GM23248 (cell line): ENCODE results near the gene KRT38. TPM values are rescaled to one million over a fixed set of nuclear protein-coding genes. Genes with fewer than 3 reads are reported as not detected.

Experiments used
- DNase-seq: peaks from one replicate; pipeline ENCODE4 v3.0.0-alpha.2; 2015
- H2AFZ ChIP-seq: fragments of 200-600 bp; sonication (generic); 2 replicates; pipeline ENCODE4 v1.6.1; 2016; ENCODE audit warnings: antibody characterized with exemption
- H3F3A ChIP-seq: fragments of 200-600 bp; sonication (generic); 2 replicates; pipeline ENCODE4 v1.6.1; 2016; ENCODE audit warnings: mild to moderate bottlenecking, antibody characterized with exemption, mixed run types; ENCODE audit not compliant: insufficient read depth
- H3K27ac ChIP-seq: fragments of 200-600 bp; sonication (generic); 2 replicates; pipeline ENCODE4 v1.5.1; 2016; ENCODE audit warnings: mild to moderate bottlenecking
- H3K27me3 ChIP-seq: fragments of 200-600 bp; sonication (generic); replicated peaks from 2 replicates; pipeline ENCODE4 v1.6.1; 2016; ENCODE audit warnings: mild to moderate bottlenecking; ENCODE audit not compliant: insufficient read depth
- H3K36me3 ChIP-seq: fragments of 200-600 bp; sonication (generic); 2 replicates; pipeline ENCODE4 v1.6.1; 2016; ENCODE audit warnings: low read depth, mild to moderate bottlenecking
- H3K4me1 ChIP-seq: fragments of 200-600 bp; sonication (generic); 2 replicates; pipeline ENCODE4 v1.6.1; 2016; ENCODE audit warnings: mild to moderate bottlenecking; ENCODE audit not compliant: insufficient read depth
- H3K4me2 ChIP-seq: fragments of 200-600 bp; sonication (generic); one replicate; pipeline ENCODE4 v1.6.1; 2016; ENCODE audit warnings: mild to moderate bottlenecking; ENCODE audit not compliant: unreplicated experiment
- H3K4me3 ChIP-seq: fragments of 200-600 bp; sonication (generic); 2 replicates; pipeline ENCODE4 v1.5.1; 2016; ENCODE audit warnings: mild to moderate bottlenecking
- H3K79me2 ChIP-seq: fragments of 200-600 bp; sonication (generic); 2 replicates; pipeline ENCODE4 v1.6.1; 2016; ENCODE audit warnings: mild to moderate bottlenecking; ENCODE audit not compliant: insufficient read depth
- H3K9ac ChIP-seq: fragments of 200-600 bp; sonication (generic); 2 replicates; pipeline ENCODE4 v1.6.1; 2016; ENCODE audit warnings: mild to moderate bottlenecking
- H3K9me2 ChIP-seq: fragments of 200-600 bp; sonication (generic); 2 replicates; pipeline ENCODE4 v1.6.1; 2016; ENCODE audit warnings: mixed run types, mild to moderate bottlenecking, moderate library complexity; ENCODE audit not compliant: insufficient read depth
- H3K9me3 ChIP-seq: fragments of 200-600 bp; sonication (generic); one replicate; pipeline ENCODE4 v1.6.1; 2017; ENCODE audit warnings: low read depth
- H4K20me1 ChIP-seq: fragments of 200-600 bp; sonication (generic); 2 replicates; pipeline ENCODE4 v1.6.0; 2016; ENCODE audit not compliant: insufficient read depth
- EZH2 ChIP-seq: fragments of 200-600 bp; sonication (generic); IDR thresholded peaks from 2 replicates; pipeline ENCODE4 v1.6.1; 2018; ENCODE audit warnings: antibody characterized with exemption, mild to moderate bottlenecking; ENCODE audit not compliant: insufficient read depth, poor library complexity, severe bottlenecking
- EZH2phosphoT487 ChIP-seq: fragments of 200-600 bp; sonication (generic); IDR thresholded peaks from 2 replicates; pipeline ENCODE4 v1.6.1; 2018; ENCODE audit warnings: antibody characterized with exemption, moderate library complexity, mild to moderate bottlenecking, low read depth; ENCODE audit not compliant: insufficient read depth
- WGBS, 2 experiments: methylation state at CpG; one replicate each; pipeline ENCODE4 v1.1.6; 2015 to 2017; ENCODE audit warnings: low lambda C conversion rate in 2 of 2, low coverage in 1 of 2; ENCODE audit errors: missing lambda C conversion rate in 2 of 2; 5-methylcytosine and 5-hydroxymethylcytosine counted together
- in situ Hi-C: fragments of 300-500 bp; cut with MboI; formaldehyde crosslinking; loops from 2 replicates; pipeline ENCODE4 v1.15.0; 2020
- polyA plus RNA-seq: library from polyadenylated mRNA; unstranded; fragments of >200 nt; fragmentation: Nextera tagmentation; extraction: Ambion mirVana; gene quantifications from 2 replicates; pipeline ENCODE4 v1.2.1, GENCODE V29; 2016
- total RNA-seq: library from RNA; depleted of rRNA; stranded (reverse); fragments of >200 nt; shearing (Covaris generic); gene quantifications from 2 replicates; pipeline ENCODE4 v1.2.3, GENCODE V29; 2014

The KRT38 gene
- total and polyA plus RNA-seq, 2 experiments from 2014 or later: not detected

GRCh38 chr17:41404024-41404671, 36.6 kb downstream of the KRT38 start:
- H3K9me2 ChIP-seq: no peaks in the 10 kb centered on the region
- DNase-seq: peak; percentile 97
- H3K4me1 ChIP-seq: peaks cover 30% of the 10 kb centered on the region
- WGBS, 2 experiments: 29 to 38% methylated on average over 7 of the region's 7 CpGs
- no peaks in the 10 kb centered on the region for H3K79me2 ChIP-seq
- peak overlapping the region; percentile 50 for H3K4me2 ChIP-seq
- H4K20me1 ChIP-seq: no peaks in the 10 kb centered on the region
- no peak for TF ChIP-seq EZH2
- TF ChIP-seq EZH2phosphoT487: peak; percentile 71
- H2AFZ ChIP-seq: peak overlapping the region; percentile 8; the same call in 1 of the 2 replicates
- 0 out of 2 replicates have a peak overlapping the region, but pooled peaks have one; percentile 5 for H3K4me3 ChIP-seq
- no peaks in the 10 kb centered on the region for H3K9me3 ChIP-seq
- no peaks in the 10 kb centered on the region for H3K27me3 ChIP-seq
- peak overlapping the region; percentile 34 for H3K9ac ChIP-seq
- in situ Hi-C loops: no loop called here
- peaks cover 30% of the 10 kb centered on the region for H3F3A ChIP-seq
- H3K36me3 ChIP-seq: no peaks in the 10 kb centered on the region
- peak overlapping the region; percentile 64 for H3K27ac ChIP-seq

GRCh38 chr17:41403404-41404023, 37.3 kb downstream of the KRT38 start:
- Histone ChIP-seq H4K20me1 (no peaks in the 10 kb centered on the region), H3K4me3 (no peak overlapping the region), H3K9me2 (no peaks in the 10 kb centered on the region), H3K4me2 (peak overlapping the region; percentile 6), H2AFZ (no peak overlapping the region), H3K4me1 (peaks cover 30% of the 10 kb centered on the region), H3K9me3 (no peaks in the 10 kb centered on the region), H3K27me3 (no peaks in the 10 kb centered on the region), H3K36me3 (no peaks in the 10 kb centered on the region), H3K9ac (peak overlapping the region; percentile 3; the same call in 1 of the 2 replicates), H3K79me2 (no peaks in the 10 kb centered on the region), H3F3A (peaks cover 30% of the 10 kb centered on the region), H3K27ac (peak overlapping the region; percentile 64)
- DNase-seq: no peak
- in situ Hi-C loops: no loop called here
- WGBS, 2 experiments: 20 to 24% methylated on average over 4 of the region's 4 CpGs
- TF ChIP-seq EZH2 (no peak), EZH2phosphoT487 (no peak)

GRCh38 chr17:41402161-41402560, 38.6 kb downstream of the KRT38 start:
- H4K20me1 ChIP-seq: no peaks in the 10 kb centered on the region
- peaks cover 30% of the 10 kb centered on the region for H3K4me1 ChIP-seq
- no peaks in the 10 kb centered on the region for H3K79me2 ChIP-seq
- TF ChIP-seq EZH2phosphoT487: no peak
- TF ChIP-seq EZH2: no peak
- H3K27me3 ChIP-seq: no peaks in the 10 kb centered on the region
- H2AFZ ChIP-seq: no peak overlapping the region
- peaks cover 30% of the 10 kb centered on the region for H3F3A ChIP-seq
- peak; percentile 28 for DNase-seq
- H3K4me3 ChIP-seq: no peak overlapping the region
- H3K4me2 ChIP-seq: no peak overlapping the region
- no peak overlapping the region for H3K9ac ChIP-seq
- in situ Hi-C loops: no loop called here
- WGBS, 2 experiments: 81 to 89% methylated on average over 5 of the region's 5 CpGs
- no peaks in the 10 kb centered on the region for H3K9me2 ChIP-seq
- H3K36me3 ChIP-seq: no peaks in the 10 kb centered on the region
- H3K27ac ChIP-seq: no peak overlapping the region
- no peaks in the 10 kb centered on the region for H3K9me3 ChIP-seq

GRCh38 chr17:41396996-41397660, 43.7 kb downstream of the KRT38 start, which contains the start of gene KRT31:
TSS of gene KRT31 (minus strand) at chr17:41397608. CDS start at chr17:41397539, 69 bp downstream.
- H3K27ac ChIP-seq: no peak within 1 kb of the TSS
- H3K9ac ChIP-seq: no peak within 1 kb of the TSS
- WGBS, 2 experiments: 86 to 94% methylated on average over 16 of the region's 16 CpGs

More at GRCh38 chr17:41396996-41397660, 43.7 kb downstream of the KRT38 start, which contains the start of gene KRT31:
- H2AFZ ChIP-seq: no peak within 1 kb of the TSS
- H3K4me3 ChIP-seq: no peak within 1 kb of the TSS
- H3K4me1 ChIP-seq: peaks cover 14% of the 10 kb centered on the region
- no peaks in the 10 kb centered on the region for H3K79me2 ChIP-seq
- no peaks in the 10 kb centered on the region for H3K36me3 ChIP-seq
- no peaks in the 10 kb centered on the region for H4K20me1 ChIP-seq
- H3F3A ChIP-seq: 0 out of 2 replicates have a peak, but pooled peaks cover under 1% of the 10 kb centered on the region
- in situ Hi-C loops: no loop called here
- no peak for TF ChIP-seq EZH2phosphoT487
- no peaks in the 10 kb centered on the region for H3K27me3 ChIP-seq
- no peaks in the 10 kb centered on the region for H3K9me3 ChIP-seq
- no peaks in the 10 kb centered on the region for H3K9me2 ChIP-seq
- DNase-seq: no peak
- H3K4me2 ChIP-seq: no peak within 1 kb of the TSS
